DMS79 treated with DMSO at 0.1 percent for 48 hours (cell line): ENCODE results near the gene SCEL.
A peak's percentile ranks its signal among the peaks of the same experiment; 100 is the strongest.
"Not testable (repeated sequence)": the region's sequence is repeated elsewhere in the genome, so short reads cannot be mapped to it uniquely, and the experiment has no call there.

ENCODE experiments used
- DNase-seq: peaks from one replicate; lab custom pipeline; 2025; lab: John Stamatoyannopoulos, UW

SCEL gene

GRCh38 chr13:77535448-77535847 lies at the start of gene SCEL:
Gene SCEL, plus strand, starts transcription at chr13:77535706. Its CDS starts 20,170 bp downstream, at chr13:77555876.
- no peak for DNase-seq

GRCh38 chr13:77489566-77490337 lies 45.8 kb upstream of the SCEL start:
- no peak for DNase-seq

GRCh38 chr13:77492982-77493381 lies 42.5 kb upstream of the SCEL start:
- peak; percentile 53 for DNase-seq

GRCh38 chr13:77494226-77494625 lies 41.3 kb upstream of the SCEL start:
- DNase-seq: no peak

- no peak for DNase-seq
Measured at GRCh38 chr13:77497350-77497749, 38.2 kb upstream of the SCEL start.

GRCh38 chr13:77497835-77498234 lies 37.7 kb upstream of the SCEL start:
- DNase-seq: no peak

- DNase-seq: no peak
Measured at GRCh38 chr13:77502104-77502720, 33.3 kb upstream of the SCEL start.

- no peak for DNase-seq
Measured at GRCh38 chr13:77503398-77503797, 32.1 kb upstream of the SCEL start.

- no peak for DNase-seq
Measured at GRCh38 chr13:77506874-77507273, 28.6 kb upstream of the SCEL start.

- no peak for DNase-seq
Measured at GRCh38 chr13:77507931-77508776, 27.4 kb upstream of the SCEL start.

- no peak for DNase-seq
Measured at GRCh38 chr13:77508959-77509620, 26.4 kb upstream of the SCEL start.

- no peak for DNase-seq
Measured at GRCh38 chr13:77510156-77510555, 25.4 kb upstream of the SCEL start.

- no peak for DNase-seq
Measured at GRCh38 chr13:77511552-77511951, 24.0 kb upstream of the SCEL start.

- DNase-seq: no peak
Measured at GRCh38 chr13:77513719-77514335, 21.7 kb upstream of the SCEL start.

GRCh38 chr13:77514336-77514726 lies 21.2 kb upstream of the SCEL start:
- no peak for DNase-seq

GRCh38 chr13:77515785-77516184 lies 19.7 kb upstream of the SCEL start:
- no peak for DNase-seq

- no peak for DNase-seq
Measured at GRCh38 chr13:77516342-77516789, 19.1 kb upstream of the SCEL start.

GRCh38 chr13:77518266-77518665 lies 17.2 kb upstream of the SCEL start:
- no peak for DNase-seq

- not testable (repeated sequence) for DNase-seq
Measured at GRCh38 chr13:77519396-77519795, 16.1 kb upstream of the SCEL start.

- DNase-seq: no peak
Measured at GRCh38 chr13:77519808-77520207, 15.7 kb upstream of the SCEL start.

GRCh38 chr13:77521194-77521593 lies 14.3 kb upstream of the SCEL start:
- DNase-seq: no peak
